Measurements from ENCODE around the gene NGEF. TPM values are rescaled to one million over a fixed set of nuclear protein-coding genes. Genes with fewer than 3 reads are reported as not detected.

NGEF gene
- total RNA-seq, 4 donors from 2014 or later = 46.1 to 105 (median 68.8) TPM

DNA sequence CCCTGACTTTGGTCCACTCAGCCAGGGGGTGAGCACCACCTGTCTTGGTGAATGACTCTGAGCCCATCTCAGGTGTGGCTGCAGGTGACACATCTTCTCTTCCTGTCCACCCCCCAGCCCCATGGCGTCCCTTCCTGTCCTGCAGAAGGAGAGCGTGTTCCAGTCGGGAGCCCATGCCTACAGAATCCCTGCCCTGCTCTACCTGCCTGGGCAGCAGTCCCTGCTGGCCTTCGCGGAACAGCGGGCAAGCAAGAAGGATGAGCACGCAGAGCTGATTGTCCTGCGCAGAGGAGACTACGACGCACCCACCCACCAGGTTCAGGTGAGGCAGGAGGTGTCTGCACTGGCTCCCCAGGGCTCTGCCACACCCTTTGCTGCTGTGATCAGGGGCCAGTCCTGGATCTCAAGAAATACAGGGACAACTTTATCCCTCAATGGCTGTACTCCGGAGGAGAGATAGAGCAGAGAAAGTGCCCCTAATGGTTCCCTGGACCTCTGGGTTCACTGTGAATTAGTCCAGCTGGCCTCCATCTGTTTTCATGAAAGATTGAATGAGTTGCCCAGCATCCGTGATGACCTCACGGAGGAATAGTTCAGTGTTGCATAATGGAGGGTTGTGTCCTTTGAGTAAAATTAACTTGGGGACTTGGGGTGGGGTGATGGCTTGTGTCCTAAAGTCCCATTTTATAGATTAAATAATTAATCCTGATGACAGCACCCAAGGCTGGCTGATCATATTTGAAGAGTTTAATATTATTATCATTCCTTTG, 19.7 kb upstream of the NGEF start, which contains the start of gene NEU2:
NEU2 (plus strand) TSS at position 122 of the 770 bp plus-strand sequence; CDS start at position 122, 0 bp downstream.
- Histone ChIP-seq H3K36me3 (no peaks in the 10 kb centered on the region), H3K4me3 (no peak within 1 kb of the TSS), H3K27me3 (no peaks in the 10 kb centered on the region), H3K9me3 (no peaks in the 10 kb centered on the region), H3K27ac (no peak within 1 kb of the TSS), H3K4me1 (no peaks in the 10 kb centered on the region)
- TF ChIP-seq POLR2AphosphoS5 (IDR thresholded peaks at IDR 0.05) (no peak), EP300 (IDR thresholded peaks at IDR 0.05; ENCODE audit: low read depth) (no peak), POLR2A (IDR thresholded peaks at IDR 0.05) (no peak)
- TF ChIP-seq, protein P1, sequence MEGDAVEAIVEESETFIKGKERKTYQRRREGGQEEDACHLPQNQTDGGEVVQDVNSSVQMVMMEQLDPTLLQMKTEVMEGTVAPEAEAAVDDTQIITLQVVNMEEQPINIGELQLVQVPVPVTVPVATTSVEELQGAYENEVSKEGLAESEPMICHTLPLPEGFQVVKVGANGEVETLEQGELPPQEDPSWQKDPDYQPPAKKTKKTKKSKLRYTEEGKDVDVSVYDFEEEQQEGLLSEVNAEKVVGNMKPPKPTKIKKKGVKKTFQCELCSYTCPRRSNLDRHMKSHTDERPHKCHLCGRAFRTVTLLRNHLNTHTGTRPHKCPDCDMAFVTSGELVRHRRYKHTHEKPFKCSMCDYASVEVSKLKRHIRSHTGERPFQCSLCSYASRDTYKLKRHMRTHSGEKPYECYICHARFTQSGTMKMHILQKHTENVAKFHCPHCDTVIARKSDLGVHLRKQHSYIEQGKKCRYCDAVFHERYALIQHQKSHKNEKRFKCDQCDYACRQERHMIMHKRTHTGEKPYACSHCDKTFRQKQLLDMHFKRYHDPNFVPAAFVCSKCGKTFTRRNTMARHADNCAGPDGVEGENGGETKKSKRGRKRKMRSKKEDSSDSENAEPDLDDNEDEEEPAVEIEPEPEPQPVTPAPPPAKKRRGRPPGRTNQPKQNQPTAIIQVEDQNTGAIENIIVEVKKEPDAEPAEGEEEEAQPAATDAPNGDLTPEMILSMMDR (IDR thresholded peaks at IDR 0.05) = no peak
- intact Hi-C loops (cut with DNase I; ENCODE audit: low total_unique reads) (no loop called here), in situ Hi-C loops (cut with MboI; ENCODE audit: low pct_ligation_motif_present in 1 of 4, low pct_unique_long_range_greater_than_20kb in 1 of 4, low sequenced_read_pairs in 3 of 4) (loop anchor here in 1 of 4 donors (25.0 kb wide), 1 partner anchor 170 kb away; the partner anchor contains the start of gene SNORC)
- no peak for DNase-seq
- 91% methylated on average over 13 of the region's 13 CpGs; no CpG with 5 or more reads in 1 of the 2 donors for WGBS, 2 donors (ENCODE audit: low coverage in 1 of 2)

DNA sequence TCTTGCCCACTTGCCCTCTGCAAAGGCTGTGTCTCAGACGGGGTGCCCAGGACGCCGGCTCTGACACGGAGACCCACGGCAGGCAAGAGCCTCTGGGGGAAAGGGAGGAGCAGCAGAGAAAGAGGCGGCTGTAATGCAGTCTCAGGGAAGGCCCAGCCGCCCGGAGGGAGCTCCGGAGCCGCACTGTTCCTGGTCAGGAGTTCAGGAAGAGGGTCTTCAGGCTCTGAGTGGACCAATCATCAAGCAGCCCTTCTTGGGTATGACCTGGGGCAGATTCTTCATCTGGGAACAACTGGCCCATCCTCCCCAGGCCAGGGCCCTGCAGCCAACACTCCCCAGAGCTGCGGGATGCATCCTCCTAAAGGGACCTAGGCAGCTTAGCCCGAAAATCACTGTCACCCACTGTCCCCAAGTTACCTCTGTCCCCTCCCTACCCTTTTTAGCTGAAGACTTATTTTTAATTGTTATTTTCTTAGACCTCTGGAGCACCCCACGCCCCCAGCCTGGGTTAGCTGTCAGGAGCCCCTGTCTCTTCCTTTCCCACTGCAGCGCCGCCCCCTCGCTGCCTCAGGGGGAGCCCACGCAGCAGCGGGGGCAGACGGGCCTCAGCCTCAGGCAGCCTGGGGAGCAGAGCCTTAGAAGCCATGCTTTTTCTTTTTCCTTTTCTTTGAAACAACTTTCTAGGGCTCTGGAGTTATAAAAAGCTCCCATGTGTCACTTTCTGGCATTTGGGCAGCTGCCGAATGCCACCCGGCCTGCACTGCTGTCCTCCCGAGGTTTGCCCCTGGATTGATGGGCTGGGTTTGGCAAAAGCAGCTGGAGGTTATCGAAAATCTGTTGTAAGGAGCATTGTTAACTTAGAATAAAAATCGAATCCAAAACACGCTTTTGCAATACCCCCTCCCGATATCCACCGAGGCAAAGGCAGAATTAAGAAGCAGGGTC, 18.8 kb upstream of the NGEF start:
- WGBS, 2 donors (ENCODE audit: low coverage in 1 of 2) = 89% methylated on average over 27 of the region's 27 CpGs; no CpG with 5 or more reads in 1 of the 2 donors
- no peak for TF ChIP-seq EP300 (IDR thresholded peaks at IDR 0.05; ENCODE audit: low read depth)
- TF ChIP-seq POLR2A (IDR thresholded peaks at IDR 0.05) = no peak
- TF ChIP-seq, protein P1 (IDR thresholded peaks at IDR 0.05) = no peak
- no peak for TF ChIP-seq POLR2AphosphoS5 (IDR thresholded peaks at IDR 0.05)
- H3K4me1 ChIP-seq = no peaks in the 10 kb centered on the region
- H3K27me3 ChIP-seq = no peaks in the 10 kb centered on the region
- in situ Hi-C loops (cut with MboI; ENCODE audit: low pct_ligation_motif_present in 1 of 4, low pct_unique_long_range_greater_than_20kb in 1 of 4, low sequenced_read_pairs in 3 of 4) = loop anchor here in 1 of 4 donors (25.0 kb wide), 1 partner anchor 170 kb away; the partner anchor contains the start of gene SNORC
- no peak for DNase-seq
- intact Hi-C loops (cut with DNase I; ENCODE audit: low total_unique reads) = no loop called here
- no peaks in the 10 kb centered on the region for H3K9me3 ChIP-seq
- H3K27ac ChIP-seq = no peak overlapping the region
- H3K4me3 ChIP-seq = no peak overlapping the region
- H3K36me3 ChIP-seq = no peaks in the 10 kb centered on the region

DNA sequence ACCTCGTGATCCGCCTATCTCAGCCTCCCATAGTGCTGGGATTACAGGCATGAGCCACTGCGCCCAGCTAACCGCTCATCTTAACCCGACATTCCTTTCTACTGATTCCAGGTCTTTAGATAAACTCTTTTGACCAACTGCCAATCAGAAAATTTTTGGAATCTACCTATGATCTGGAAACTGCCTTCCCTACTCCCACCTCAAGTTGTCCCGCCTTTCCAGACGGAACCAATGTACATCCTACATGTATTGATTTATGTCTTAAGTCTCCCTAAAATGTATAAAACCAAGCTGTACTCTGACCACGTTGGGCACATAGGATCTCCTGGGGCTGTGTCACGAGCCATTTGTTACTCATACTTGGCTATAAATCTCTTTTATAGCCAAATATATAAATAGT, 16.3 kb upstream of the NGEF start:
- H3K36me3 ChIP-seq = no peaks in the 10 kb centered on the region
- no peaks in the 10 kb centered on the region for H3K27me3 ChIP-seq
- 59 to 86% methylated on average over 5 to 9 of the region's 9 CpGs for WGBS, 2 donors (ENCODE audit: low coverage in 1 of 2)
- TF ChIP-seq, protein P1 (IDR thresholded peaks at IDR 0.05) = no peak
- no peak for DNase-seq
- intact Hi-C loops (cut with DNase I; ENCODE audit: low total_unique reads) = no loop called here
- H3K27ac ChIP-seq = no peak overlapping the region
- in situ Hi-C loops (cut with MboI; ENCODE audit: low pct_ligation_motif_present in 1 of 4, low pct_unique_long_range_greater_than_20kb in 1 of 4, low sequenced_read_pairs in 3 of 4) = loop anchor here in 1 of 4 donors (25.0 kb wide), 1 partner anchor 167 kb away; the partner anchor contains the start of gene SNORC
- H3K4me3 ChIP-seq = no peak overlapping the region
- no peaks in the 10 kb centered on the region for H3K4me1 ChIP-seq
- no peaks in the 10 kb centered on the region for H3K9me3 ChIP-seq

Measured in transverse colon (tissue), 4 donors.